Stimulated activated CD4-positive, alpha-beta T cell treated with anti-CD3 and anti-CD28 coated beads, Interleukin-2, amount 100 ng/mL, for 24 hours (primary cell): Measurements from ENCODE around the gene SLK.

Experiments
- DNase-seq, 2 donors: peaks; one replicate each; pipeline ENCODE4 v3.0.0-alpha.2; 2020

SLK gene

GRCh38 chr10:104057717-104058116 lies 90.8 kb downstream of the SLK start:
- DNase-seq: no peak

DNA sequence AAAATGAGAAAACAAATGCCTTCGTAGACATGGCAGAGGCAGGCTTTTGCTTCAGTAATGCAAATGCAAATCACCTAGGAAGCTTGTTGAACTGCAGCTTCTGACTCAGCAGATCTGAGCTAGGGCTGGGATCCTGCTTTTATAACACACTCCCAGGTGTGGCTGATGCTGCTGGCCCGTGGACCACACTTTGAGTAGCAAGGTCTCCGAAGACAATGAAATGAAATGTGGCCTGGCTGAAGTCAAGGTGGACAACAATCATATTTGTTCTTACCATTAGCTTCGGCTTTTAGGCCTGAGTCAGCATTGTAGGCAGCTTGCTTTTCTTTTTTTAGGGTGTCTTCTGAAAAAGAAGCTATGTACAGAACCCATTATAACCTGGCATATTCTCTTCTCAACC lies 92.4 kb downstream of the SLK start:
- DNase-seq: no peak

DNA sequence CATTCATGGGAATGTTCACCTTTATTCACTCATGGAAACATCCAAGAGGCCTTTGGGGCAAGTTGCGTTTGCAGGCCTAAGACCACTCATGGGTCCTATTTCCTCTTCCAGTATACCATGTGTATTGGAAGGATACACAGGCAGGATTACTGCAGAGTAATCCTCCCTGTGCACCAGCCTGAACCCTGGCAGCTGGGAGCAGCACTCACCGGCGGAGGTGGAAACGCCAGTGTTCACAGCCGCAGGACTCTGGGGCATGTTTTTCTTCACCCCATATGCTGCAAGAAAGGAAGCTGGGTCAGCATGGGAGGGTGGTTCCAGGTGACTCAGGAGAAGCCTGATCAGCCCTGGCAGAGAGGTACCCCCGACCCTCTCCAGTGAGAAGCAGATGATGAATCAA lies 94.3 kb downstream of the SLK start:
- DNase-seq: no peak

- no peak for DNase-seq
These were observed 98.8 kb downstream of the SLK start for GRCh38 chr10:104065748-104066147.

DNA sequence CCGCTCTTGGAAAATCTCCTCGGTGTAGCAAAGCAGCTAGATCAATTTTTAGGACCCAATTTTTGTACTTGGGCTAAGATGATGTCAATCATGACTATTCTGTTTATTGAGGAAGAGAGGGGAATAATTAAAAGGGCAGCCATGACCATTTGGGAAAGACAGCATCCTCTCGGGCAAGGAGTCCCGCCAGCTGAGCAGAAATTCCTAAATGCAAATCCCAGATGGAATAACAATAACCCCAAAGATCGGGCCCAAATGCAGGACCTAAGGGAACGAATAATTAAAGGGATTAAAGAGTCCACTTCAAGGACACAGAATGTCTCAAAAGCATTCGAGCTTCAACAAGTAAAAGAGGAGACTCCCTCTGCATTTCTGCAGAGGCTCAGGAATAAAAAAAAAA lies 100.0 kb downstream of the SLK start:
- no peak for DNase-seq

DNA sequence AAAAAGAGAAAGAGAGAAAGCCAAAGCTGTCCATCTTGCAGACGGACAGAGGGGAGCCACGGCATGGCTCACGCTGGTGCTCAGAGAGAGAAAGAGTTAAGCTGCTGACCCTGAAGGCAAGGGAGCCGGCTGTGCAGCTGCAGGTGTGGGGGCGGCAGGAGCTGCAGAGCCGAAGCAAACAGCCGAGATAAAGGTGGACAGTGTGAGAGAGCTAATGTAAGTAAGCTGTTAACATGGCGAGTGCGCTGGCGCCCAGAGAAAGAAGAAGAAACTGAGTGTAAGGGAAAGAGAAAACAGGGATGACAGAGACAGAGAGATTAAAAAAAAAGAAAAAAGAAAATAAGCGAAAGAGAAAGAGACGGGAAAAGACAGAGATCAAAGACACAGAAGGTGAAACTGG lies 100.6 kb downstream of the SLK start:
- DNase-seq: no peak

GRCh38 chr10:104069613-104070012 lies 102.7 kb downstream of the SLK start:
- DNase-seq: no peak

- DNase-seq: no peak
These were observed 105.8 kb downstream of the SLK start for GRCh38 chr10:104072786-104073185.

DNA sequence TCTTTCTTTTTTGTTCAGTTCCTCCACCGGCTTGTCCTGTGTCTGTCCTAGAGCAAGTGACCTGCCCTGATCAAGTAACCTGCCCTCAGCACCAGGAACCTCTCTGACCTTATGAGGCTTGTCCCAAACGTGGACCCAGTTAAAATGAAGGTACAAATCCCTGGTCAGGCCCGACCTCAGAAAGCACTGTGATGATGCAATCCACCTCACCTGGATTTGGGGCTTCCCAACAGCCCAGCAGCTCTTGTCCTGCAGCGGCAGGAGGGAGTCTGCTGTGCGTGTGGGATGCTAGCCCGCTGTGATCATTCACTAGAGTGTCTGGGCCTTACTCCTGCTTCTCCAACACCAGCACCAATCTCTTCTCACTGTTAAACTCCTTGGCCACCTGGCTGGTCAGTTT lies 107.6 kb downstream of the SLK start:
- no peak for DNase-seq

DNA sequence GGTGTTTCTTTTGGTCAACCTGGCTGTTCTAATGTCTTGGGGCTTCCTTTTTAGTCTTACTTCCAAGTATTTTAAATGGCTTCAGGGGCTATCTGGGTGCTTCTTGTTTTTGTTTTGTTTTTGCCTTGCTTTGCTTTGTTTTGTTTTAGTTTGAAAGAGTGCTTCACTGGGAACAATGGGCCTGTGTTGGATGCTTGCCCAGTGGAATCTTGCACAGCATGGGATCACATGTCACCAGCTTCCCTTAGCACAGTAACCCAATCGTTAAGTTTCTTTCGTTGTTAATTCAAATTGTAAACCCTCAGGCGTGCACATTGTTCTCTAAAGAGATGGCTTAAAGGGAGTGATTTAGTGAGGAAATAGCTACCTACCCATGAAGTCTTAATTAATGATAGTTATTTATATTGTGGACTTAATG lies 109.8 kb downstream of the SLK start:
- no peak for DNase-seq

- no peak for DNase-seq
These were observed 110.3 kb downstream of the SLK start for GRCh38 chr10:104077247-104077646.

DNA sequence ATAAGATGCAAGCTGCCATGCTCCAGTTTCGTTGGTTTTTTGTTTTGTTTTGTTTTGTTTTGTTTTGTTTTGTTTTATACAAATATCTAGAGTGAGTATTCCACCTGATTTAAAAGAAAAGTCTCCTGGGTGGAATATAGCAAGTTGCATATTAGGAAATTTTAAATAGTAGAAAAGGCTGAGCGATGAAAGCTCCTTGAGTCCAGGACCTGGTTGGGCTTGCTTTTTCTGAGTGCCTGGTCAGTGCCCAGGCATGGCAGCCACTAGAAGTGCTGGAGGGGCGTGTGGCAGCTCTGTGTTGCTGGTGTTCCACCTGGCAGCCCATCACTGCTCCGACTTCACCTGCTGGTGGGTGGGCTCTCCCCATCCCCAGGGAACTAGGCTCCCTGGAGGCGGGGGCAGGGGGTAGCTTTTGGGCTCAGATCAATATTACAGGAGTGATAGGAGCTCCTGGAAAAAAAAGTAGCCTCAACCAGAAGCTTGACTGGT lies 110.8 kb downstream of the SLK start:
- DNase-seq: no peak
